Fibroblast of mammary gland (primary cell): ENCODE data around the gene CHSY1.

Source experiments
- DNase-seq: peaks from one replicate; pipeline ENCODE4 v3.0.0-alpha.2; 2010; ENCODE audit warnings: low read depth
- H3K4me3 ChIP-seq: 2 replicates; pipeline ENCODE4 v1.5.1; 2011; ENCODE audit warnings: low read depth, mild to moderate bottlenecking, low read length, moderate library complexity; ENCODE audit not compliant: control insufficient read depth
- TF ChIP-seq, protein P1 (sequence below): conservative IDR thresholded peaks from 2 replicates; pipeline ENCODE4 v1.5.1; 2011; ENCODE audit warnings: low read depth, low read length, inconsistent platforms; ENCODE audit not compliant: control insufficient read depth, insufficient read depth

Gene CHSY1

DNA sequence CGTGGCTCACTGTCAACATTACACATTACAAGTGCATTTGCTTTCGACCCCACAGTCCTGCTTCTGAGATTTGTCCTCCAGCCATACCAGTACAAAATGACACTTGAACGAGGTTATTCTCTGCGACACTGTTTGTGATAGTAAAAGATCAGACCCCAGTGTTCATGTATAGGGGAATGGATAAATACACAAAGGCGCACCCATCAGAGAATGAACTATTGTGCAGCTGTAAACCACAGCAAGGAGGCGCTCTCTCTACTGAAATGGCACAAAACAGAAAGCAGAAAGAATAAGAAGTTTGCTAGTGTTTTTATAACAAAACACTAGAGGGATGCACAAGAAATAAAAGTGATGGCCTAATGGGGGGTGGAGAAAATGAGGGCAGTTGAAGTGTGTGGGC, 4.9 kb upstream of the CHSY1 start:
- TF ChIP-seq, protein P1, sequence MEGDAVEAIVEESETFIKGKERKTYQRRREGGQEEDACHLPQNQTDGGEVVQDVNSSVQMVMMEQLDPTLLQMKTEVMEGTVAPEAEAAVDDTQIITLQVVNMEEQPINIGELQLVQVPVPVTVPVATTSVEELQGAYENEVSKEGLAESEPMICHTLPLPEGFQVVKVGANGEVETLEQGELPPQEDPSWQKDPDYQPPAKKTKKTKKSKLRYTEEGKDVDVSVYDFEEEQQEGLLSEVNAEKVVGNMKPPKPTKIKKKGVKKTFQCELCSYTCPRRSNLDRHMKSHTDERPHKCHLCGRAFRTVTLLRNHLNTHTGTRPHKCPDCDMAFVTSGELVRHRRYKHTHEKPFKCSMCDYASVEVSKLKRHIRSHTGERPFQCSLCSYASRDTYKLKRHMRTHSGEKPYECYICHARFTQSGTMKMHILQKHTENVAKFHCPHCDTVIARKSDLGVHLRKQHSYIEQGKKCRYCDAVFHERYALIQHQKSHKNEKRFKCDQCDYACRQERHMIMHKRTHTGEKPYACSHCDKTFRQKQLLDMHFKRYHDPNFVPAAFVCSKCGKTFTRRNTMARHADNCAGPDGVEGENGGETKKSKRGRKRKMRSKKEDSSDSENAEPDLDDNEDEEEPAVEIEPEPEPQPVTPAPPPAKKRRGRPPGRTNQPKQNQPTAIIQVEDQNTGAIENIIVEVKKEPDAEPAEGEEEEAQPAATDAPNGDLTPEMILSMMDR: peak; percentile 52
- DNase-seq: no peak
- no peak overlapping the region for H3K4me3 ChIP-seq

DNA sequence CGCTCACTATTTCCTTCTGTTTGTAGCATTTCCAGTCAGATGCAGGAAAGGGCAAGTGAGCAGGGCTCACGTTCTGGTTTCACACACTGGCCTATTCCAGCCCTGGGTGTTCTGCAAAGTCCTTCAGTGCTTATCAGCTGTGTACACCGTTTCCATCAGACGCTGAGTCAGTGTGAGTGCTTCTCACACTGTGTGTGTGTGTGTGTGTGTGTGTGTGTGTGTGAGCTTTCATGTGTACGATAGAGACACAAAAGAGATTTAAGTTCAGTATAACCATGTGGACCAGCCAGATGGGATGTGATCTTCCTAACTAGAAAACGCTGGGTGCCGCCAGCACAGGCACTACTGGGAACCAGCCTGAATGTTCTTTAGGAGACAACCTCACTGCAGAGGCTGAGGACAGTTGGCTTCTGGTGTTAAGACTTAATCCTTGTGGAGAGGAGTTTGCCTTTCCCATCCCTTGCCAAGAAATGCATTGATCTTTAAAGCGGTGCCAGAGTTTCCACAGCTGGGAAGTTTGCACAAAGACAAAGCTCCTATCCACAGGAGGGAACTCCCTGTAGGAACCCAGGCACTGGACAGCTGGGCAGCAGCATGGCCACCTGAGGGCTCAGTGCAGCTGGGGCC, 3.9 kb upstream of the CHSY1 start:
- TF ChIP-seq, protein P1: no peak
- no peak overlapping the region for H3K4me3 ChIP-seq
- DNase-seq: peak; percentile 67

DNA sequence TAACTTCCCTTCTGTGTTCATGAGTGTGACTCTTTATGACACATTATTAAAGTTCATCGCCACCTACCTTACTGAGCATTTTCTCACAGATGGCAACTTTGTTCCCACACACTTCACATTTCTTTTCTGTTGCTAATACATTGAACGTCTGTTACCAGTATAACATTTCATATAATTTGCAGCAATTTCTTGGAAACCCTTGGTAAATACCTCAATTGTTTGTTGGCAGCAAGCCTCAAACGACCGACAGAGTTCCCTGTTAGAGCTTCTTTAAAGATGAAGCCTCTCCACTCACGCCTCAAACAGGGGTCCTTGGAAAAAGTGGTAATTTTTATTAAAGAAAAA, 3.2 kb upstream of the CHSY1 start:
- no peak overlapping the region for H3K4me3 ChIP-seq
- TF ChIP-seq, protein P1: no peak
- no peak for DNase-seq

DNA sequence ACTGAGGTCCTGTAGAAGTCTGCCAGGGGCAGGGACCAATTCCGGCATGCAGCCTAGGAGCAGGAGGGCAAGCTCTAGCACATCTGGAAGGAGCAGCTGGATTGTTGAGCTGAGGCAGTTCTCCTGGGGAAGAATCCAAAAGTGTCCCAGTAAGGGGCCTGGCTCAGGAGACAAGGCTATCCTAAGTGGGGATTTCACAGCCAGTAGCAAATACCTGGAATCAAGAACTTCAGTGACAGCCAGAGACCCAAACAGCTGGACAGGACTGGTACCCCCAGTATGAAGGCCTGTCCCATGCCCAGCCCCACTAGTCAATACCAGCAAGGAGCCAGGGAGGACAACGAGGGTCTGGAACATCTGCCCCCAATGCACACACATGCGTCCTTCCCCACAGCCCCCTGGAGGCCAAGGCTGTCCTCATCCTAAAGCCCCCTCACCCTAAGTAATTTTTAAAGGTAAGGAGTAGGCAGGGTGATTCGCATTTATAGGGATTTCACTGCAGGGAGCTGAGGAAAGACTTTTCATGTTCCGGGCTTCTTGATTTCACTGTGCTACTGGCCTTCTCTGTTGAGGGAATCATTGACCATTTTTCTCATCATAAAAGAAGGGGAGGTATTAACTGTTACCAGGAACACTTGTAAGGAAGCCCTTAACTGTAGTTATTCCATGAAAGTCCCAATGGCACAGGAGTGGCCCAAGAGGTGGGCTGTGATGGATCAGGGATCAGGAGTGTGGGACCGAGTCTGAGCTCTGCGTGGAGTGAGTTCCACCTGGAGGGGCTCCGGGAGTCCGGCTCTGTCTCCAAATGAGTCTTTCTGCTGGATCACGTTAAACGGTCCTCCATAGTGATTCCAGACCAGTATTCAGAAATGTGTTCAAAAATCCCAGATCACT, 2.6 kb upstream of the CHSY1 start:
- TF ChIP-seq, protein P1: no peak
- DNase-seq: no peak
- no peak overlapping the region for H3K4me3 ChIP-seq

DNA sequence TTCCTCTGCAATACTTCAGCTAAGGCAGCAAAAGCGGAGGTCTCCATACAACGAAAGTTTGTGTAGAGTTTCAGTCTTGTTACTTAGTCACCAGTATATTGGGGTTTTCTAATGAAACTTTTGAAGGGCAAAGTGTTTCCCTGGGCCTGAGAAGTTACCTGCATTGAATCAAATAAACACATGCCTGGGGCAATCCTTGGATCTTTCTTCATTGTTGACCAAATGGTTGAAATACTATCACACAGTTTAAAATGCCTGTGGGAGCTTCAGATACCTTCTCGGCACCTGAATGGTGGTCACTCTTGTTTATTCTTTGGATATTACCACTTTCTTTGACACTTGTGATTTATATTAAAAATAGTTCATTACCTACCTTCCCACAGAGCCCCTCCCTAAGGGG, 988 bp upstream of the CHSY1 start:
- peak overlapping the region; percentile 57 for H3K4me3 ChIP-seq
- TF ChIP-seq, protein P1: no peak
- DNase-seq: no peak

DNA sequence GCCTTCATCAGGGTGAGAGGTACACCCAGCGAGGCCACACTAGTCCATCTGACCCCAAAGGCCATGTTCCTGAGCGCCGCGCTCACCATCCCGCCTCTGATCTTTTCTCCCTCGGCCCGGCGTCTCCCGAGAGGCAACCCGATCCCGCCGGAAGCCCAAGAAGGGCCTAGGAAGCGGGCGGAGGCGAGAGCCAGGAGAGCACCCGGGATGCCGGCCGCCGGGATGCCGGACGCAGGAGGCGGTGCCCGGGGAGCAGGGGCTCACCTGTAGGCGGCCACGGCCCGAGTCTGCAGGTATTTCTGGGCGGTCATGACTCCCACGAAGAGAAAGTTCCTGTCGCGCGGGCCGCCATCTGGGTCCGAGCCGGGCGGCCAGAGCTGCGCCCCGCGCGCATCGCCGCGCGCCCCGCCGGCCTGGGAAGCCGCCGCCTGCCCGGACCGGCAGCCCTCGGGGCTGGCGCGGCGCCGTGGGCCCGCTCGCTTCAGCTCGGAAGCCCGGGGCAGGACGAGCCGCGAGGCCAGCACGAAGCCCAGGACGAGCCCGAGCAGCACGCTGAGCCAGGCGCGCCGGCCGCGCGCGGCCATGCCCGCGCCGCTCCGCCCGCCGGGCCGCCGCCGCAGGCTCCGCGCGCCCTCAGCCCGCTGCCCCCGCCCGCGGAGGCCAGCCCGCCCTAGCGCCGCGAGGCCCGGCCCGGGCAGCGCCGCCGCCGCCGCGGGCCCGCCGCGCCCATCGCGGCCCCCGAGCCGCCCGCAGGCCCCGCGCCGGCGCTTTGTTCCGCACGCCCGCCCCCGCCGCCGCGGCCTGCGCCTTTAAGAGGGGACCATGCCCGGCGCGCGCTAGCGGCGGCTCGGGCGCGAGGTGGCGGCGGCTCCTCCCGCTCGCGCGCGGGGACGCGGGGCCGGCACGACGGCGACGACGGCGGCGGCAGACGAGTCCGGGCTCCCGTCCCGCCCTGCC, 697 bp downstream of the CHSY1 start:
- DNase-seq: no peak
- peak overlapping the region; percentile 83 for H3K4me3 ChIP-seq
- TF ChIP-seq, protein P1: no peak
